GM23338 (cell line): ENCODE measurements around the gene ADAM17. TPM values are rescaled to one million over a fixed set of nuclear protein-coding genes. Genes with fewer than 3 reads are reported as not detected.

Experiments used
- ATAC-seq: fragments of 200-7000 bp; cut with Tn5 transposase; 3 replicates; pipeline ENCODE4 v1.9.1; 2020
- DNase-seq: peaks from one replicate; pipeline ENCODE4 v3.0.0-alpha.2; 2015; ENCODE audit warnings: low spot score
- H2AFZ ChIP-seq: fragments of 200-600 bp; sonication (generic); 2 replicates; pipeline ENCODE4 v1.8.0; 2016; ENCODE audit warnings: antibody characterized with exemption, mild to moderate bottlenecking, moderate library complexity
- H3F3A ChIP-seq: fragments of 200-600 bp; sonication (generic); replicated peaks from 2 replicates; pipeline ENCODE4 v1.8.0; 2017; ENCODE audit warnings: antibody characterized with exemption, mixed run types, low read depth
- H3K27ac ChIP-seq: fragments of 200-600 bp; sonication (generic); 2 replicates; pipeline ENCODE4 v1.6.1; 2016; ENCODE audit warnings: low read depth
- H3K27me3 ChIP-seq: fragments of 200-600 bp; sonication (generic); 2 replicates; pipeline ENCODE4 v1.8.0; 2016; ENCODE audit warnings: mild to moderate bottlenecking, mixed run types, moderate library complexity; ENCODE audit not compliant: insufficient read depth
- H3K36me3 ChIP-seq: fragments of 200-600 bp; sonication (generic); 2 replicates; pipeline ENCODE4 v1.8.0; 2016; ENCODE audit warnings: mild to moderate bottlenecking; ENCODE audit not compliant: insufficient read depth
- H3K4me1 ChIP-seq: fragments of 200-600 bp; sonication (generic); 2 replicates; pipeline ENCODE4 v1.8.0; 2016; ENCODE audit warnings: mild to moderate bottlenecking, moderate library complexity; ENCODE audit not compliant: insufficient read depth
- H3K4me2 ChIP-seq: fragments of 200-600 bp; sonication (generic); 2 replicates; pipeline ENCODE4 v1.7.1; 2017; ENCODE audit warnings: mixed run types
- H3K4me3 ChIP-seq: fragments of 200-600 bp; sonication (generic); 2 replicates; pipeline ENCODE4 v1.6.1; 2016; ENCODE audit warnings: mixed run types
- H3K79me2 ChIP-seq: fragments of 200-600 bp; sonication (generic); replicated peaks from 2 replicates; pipeline ENCODE4 v1.8.0; 2017; ENCODE audit warnings: mild to moderate bottlenecking; ENCODE audit not compliant: insufficient read depth
- H3K9me2 ChIP-seq: fragments of 200-600 bp; sonication (generic); 2 replicates; pipeline ENCODE4 v1.8.0; 2017; ENCODE audit not compliant: insufficient read depth
- H4K20me1 ChIP-seq: fragments of 200-600 bp; sonication (generic); replicated peaks from 2 replicates; pipeline ENCODE4 v1.8.0; 2017; ENCODE audit warnings: mild to moderate bottlenecking; ENCODE audit not compliant: insufficient read depth
- H3K27ac Mint-ChIP-seq: 2 replicates; pipeline ENCODE4 v1.8.0; 2020; ENCODE audit warnings: inconsistent platforms, mild to moderate bottlenecking, moderate library complexity, mixed read lengths
- H3K27me3 Mint-ChIP-seq: 3 replicates; pipeline ENCODE4 v1.8.0; 2022; ENCODE audit warnings: low read depth, mild to moderate bottlenecking, moderate library complexity, mixed read lengths, inconsistent platforms; ENCODE audit not compliant: insufficient read depth, poor library complexity
- H3K36me3 Mint-ChIP-seq: 3 replicates; pipeline ENCODE4 v1.8.0; 2021; ENCODE audit warnings: low read depth, mild to moderate bottlenecking, inconsistent platforms, moderate library complexity, mixed read lengths
- H3K4me1 Mint-ChIP-seq: 3 replicates; pipeline ENCODE4 v1.8.0; 2020; ENCODE audit warnings: mild to moderate bottlenecking, inconsistent platforms, mixed read lengths
- H3K4me3 Mint-ChIP-seq: 3 replicates; pipeline ENCODE4 v1.8.0; 2021; ENCODE audit warnings: moderate library complexity, mild to moderate bottlenecking, inconsistent platforms, mixed read lengths
- H3K9me3 Mint-ChIP-seq: 3 replicates; pipeline ENCODE4 v1.8.0; 2020; ENCODE audit warnings: moderate library complexity, mild to moderate bottlenecking, inconsistent platforms, mixed read lengths
- CREB1 ChIP-seq: fragments of 250-450 bp; sonication (Bioruptor Pico); IDR thresholded peaks from 2 replicates; pipeline ENCODE4 v1.5.0; 2020; ENCODE audit warnings: low read depth, mild to moderate bottlenecking, moderate library complexity
- CTCF ChIP-seq, 2 experiments: fragments of 200-600 bp in 1 of 2; sonication (generic) in 1 of 2; conservative IDR thresholded peaks; 2 replicates each; pipeline versions ENCODE4 v1.5.1 to v1.6.1; 2016 to 2017; ENCODE audit warnings: antibody characterized with exemption in 2 of 2, low read depth in 2 of 2, mild to moderate bottlenecking in 2 of 2, moderate library complexity in 1 of 2
- EZH2 ChIP-seq: fragments of 200-600 bp; sonication (generic); IDR thresholded peaks from one replicate; pipeline ENCODE4 v1.8.0; 2017; ENCODE audit warnings: antibody characterized with exemption, mild to moderate bottlenecking, low read depth; ENCODE audit not compliant: unreplicated experiment
- EZH2phosphoT487 ChIP-seq: fragments of 200-600 bp; sonication (generic); IDR thresholded peaks from one replicate; pipeline ENCODE4 v1.8.1; 2018; ENCODE audit warnings: antibody characterized with exemption; ENCODE audit not compliant: unreplicated experiment
- JUNB ChIP-seq: IDR thresholded peaks from one replicate; pipeline ENCODE4 v1.6.1; 2016; ENCODE audit warnings: antibody characterized with exemption; ENCODE audit not compliant: unreplicated experiment
- NANOG ChIP-seq: IDR thresholded peaks from 2 replicates; pipeline ENCODE4 v1.6.1; 2016; ENCODE audit warnings: antibody characterized with exemption, borderline replicate concordance
- POLR2AphosphoS5 ChIP-seq: IDR thresholded peaks from 2 replicates; pipeline ENCODE4 v1.6.1; 2016; ENCODE audit warnings: antibody characterized with exemption, low read depth
- REST ChIP-seq: IDR thresholded peaks from one replicate; pipeline ENCODE4 v1.6.1; 2018; ENCODE audit warnings: antibody characterized with exemption; ENCODE audit not compliant: unreplicated experiment
- STAT1 ChIP-seq: IDR thresholded peaks from one replicate; pipeline ENCODE4 v1.6.1; 2016; ENCODE audit warnings: antibody characterized with exemption; ENCODE audit not compliant: unreplicated experiment
- ZNF114 ChIP-seq: fragments of 250-450 bp; sonication (Bioruptor Pico); IDR thresholded peaks from 2 replicates; pipeline ENCODE4 v1.5.0; 2020; ENCODE audit warnings: mild to moderate bottlenecking, moderate library complexity
- ZNF331 ChIP-seq: fragments of 250-450 bp; sonication (Bioruptor Pico); IDR thresholded peaks from 2 replicates; pipeline ENCODE4 v1.5.0; 2020; ENCODE audit warnings: low read depth, mild to moderate bottlenecking, moderate library complexity
- polyA plus RNA-seq: library from polyadenylated mRNA; unstranded; fragments of >200 nt; fragmentation: Nextera tagmentation; extraction: Ambion mirVana; gene quantifications from 2 replicates; pipeline ENCODE4 v1.2.1, GENCODE V29; 2016
- total RNA-seq: library from RNA; depleted of rRNA; stranded (reverse); fragments of >200 nt; shearing (Covaris generic); gene quantifications from 2 replicates; pipeline ENCODE4 v1.2.3, GENCODE V29; 2014
- TF ChIP-seq, protein P1 (sequence below): IDR thresholded peaks from 2 replicates; pipeline ENCODE4 v1.6.1; 2016; ENCODE audit warnings: antibody characterized with exemption
- TF ChIP-seq, protein P2 (sequence below): fragments of 250-450 bp; sonication (Bioruptor Pico); IDR thresholded peaks from 2 replicates; pipeline ENCODE4 v1.5.0; 2020; ENCODE audit warnings: mild to moderate bottlenecking, moderate library complexity

ADAM17 gene
- total and polyA plus RNA-seq, 2 experiments from 2014 or later: 8.3 to 23.5 TPM

- no peak for ATAC-seq
- H3K9me2 ChIP-seq: no peaks in the 10 kb centered on the region
- H3F3A ChIP-seq: no peaks in the 10 kb centered on the region
- H4K20me1 ChIP-seq: peaks cover 5% of the 10 kb centered on the region; the same call in 1 of the 2 replicates
- H3K36me3 Mint-ChIP-seq: peaks cover 39% of the 10 kb centered on the region
- TF ChIP-seq STAT1: no peak
- TF ChIP-seq JUNB: no peak
- TF ChIP-seq, protein P1, sequence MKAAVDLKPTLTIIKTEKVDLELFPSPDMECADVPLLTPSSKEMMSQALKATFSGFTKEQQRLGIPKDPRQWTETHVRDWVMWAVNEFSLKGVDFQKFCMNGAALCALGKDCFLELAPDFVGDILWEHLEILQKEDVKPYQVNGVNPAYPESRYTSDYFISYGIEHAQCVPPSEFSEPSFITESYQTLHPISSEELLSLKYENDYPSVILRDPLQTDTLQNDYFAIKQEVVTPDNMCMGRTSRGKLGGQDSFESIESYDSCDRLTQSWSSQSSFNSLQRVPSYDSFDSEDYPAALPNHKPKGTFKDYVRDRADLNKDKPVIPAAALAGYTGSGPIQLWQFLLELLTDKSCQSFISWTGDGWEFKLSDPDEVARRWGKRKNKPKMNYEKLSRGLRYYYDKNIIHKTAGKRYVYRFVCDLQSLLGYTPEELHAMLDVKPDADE: no peak
- TF ChIP-seq REST: no peak
- TF ChIP-seq POLR2AphosphoS5: no peak
- TF ChIP-seq ZNF331: no peak
- TF ChIP-seq EZH2phosphoT487: no peak
- no peak for TF ChIP-seq ZNF114 (CRISPR knock-in tag)
- TF ChIP-seq EZH2: no peak
- TF ChIP-seq, protein P2, sequence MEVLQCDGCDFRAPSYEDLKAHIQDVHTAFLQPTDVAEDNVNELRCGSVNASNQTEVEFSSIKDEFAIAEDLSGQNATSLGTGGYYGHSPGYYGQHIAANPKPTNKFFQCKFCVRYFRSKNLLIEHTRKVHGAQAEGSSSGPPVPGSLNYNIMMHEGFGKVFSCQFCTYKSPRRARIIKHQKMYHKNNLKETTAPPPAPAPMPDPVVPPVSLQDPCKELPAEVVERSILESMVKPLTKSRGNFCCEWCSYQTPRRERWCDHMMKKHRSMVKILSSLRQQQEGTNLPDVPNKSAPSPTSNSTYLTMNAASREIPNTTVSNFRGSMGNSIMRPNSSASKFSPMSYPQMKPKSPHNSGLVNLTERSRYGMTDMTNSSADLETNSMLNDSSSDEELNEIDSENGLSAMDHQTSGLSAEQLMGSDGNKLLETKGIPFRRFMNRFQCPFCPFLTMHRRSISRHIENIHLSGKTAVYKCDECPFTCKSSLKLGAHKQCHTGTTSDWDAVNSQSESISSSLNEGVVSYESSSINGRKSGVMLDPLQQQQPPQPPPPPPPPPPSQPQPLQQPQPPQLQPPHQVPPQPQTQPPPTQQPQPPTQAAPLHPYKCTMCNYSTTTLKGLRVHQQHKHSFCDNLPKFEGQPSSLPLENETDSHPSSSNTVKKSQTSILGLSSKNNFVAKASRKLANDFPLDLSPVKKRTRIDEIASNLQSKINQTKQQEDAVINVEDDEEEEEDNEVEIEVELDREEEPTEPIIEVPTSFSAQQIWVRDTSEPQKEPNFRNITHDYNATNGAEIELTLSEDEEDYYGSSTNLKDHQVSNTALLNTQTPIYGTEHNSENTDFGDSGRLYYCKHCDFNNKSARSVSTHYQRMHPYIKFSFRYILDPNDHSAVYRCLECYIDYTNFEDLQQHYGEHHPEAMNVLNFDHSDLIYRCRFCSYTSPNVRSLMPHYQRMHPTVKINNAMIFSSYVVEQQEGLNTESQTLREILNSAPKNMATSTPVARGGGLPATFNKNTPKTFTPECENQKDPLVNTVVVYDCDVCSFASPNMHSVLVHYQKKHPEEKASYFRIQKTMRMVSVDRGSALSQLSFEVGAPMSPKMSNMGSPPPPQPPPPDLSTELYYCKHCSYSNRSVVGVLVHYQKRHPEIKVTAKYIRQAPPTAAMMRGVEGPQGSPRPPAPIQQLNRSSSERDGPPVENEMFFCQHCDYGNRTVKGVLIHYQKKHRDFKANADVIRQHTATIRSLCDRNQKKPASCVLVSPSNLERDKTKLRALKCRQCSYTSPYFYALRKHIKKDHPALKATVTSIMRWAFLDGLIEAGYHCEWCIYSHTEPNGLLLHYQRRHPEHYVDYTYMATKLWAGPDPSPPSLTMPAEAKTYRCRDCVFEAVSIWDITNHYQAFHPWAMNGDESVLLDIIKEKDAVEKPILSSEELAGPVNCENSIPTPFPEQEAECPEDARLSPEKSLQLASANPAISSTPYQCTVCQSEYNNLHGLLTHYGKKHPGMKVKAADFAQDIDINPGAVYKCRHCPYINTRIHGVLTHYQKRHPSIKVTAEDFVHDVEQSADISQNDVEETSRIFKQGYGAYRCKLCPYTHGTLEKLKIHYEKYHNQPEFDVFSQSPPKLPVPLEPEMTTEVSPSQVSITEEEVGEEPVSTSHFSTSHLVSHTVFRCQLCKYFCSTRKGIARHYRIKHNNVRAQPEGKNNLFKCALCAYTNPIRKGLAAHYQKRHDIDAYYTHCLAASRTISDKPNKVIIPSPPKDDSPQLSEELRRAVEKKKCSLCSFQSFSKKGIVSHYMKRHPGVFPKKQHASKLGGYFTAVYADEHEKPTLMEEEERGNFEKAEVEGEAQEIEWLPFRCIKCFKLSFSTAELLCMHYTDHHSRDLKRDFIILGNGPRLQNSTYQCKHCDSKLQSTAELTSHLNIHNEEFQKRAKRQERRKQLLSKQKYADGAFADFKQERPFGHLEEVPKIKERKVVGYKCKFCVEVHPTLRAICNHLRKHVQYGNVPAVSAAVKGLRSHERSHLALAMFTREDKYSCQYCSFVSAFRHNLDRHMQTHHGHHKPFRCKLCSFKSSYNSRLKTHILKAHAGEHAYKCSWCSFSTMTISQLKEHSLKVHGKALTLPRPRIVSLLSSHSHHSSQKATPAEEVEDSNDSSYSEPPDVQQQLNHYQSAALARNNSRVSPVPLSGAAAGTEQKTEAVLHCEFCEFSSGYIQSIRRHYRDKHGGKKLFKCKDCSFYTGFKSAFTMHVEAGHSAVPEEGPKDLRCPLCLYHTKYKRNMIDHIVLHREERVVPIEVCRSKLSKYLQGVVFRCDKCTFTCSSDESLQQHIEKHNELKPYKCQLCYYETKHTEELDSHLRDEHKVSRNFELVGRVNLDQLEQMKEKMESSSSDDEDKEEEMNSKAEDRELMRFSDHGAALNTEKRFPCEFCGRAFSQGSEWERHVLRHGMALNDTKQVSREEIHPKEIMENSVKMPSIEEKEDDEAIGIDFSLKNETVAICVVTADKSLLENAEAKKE (CRISPR knock-in tag): no peak
- no peak for TF ChIP-seq CREB1 (CRISPR knock-in tag)
- TF ChIP-seq NANOG: no peak
- no peak for TF ChIP-seq CTCF (conservative IDR thresholded peaks at IDR 0.05; ENCODE audit: low read depth in 2 of 2)
- no peaks in the 10 kb centered on the region for H3K79me2 ChIP-seq
- no peak overlapping the region for H3K27ac ChIP-seq
- H3K9me3 Mint-ChIP-seq: no peaks in the 10 kb centered on the region
- H3K4me1 Mint-ChIP-seq: no peaks in the 10 kb centered on the region
- H3K36me3 ChIP-seq: peaks cover 7% of the 10 kb centered on the region
- no peak overlapping the region for H3K4me2 ChIP-seq
- H3K4me3 ChIP-seq: no peak overlapping the region
- H3K4me1 ChIP-seq: no peaks in the 10 kb centered on the region
- no peak overlapping the region for H3K27ac Mint-ChIP-seq
- no peak overlapping the region for H3K4me3 Mint-ChIP-seq
- no peaks in the 10 kb centered on the region for H3K27me3 ChIP-seq
- no peak for DNase-seq
- H2AFZ ChIP-seq: no peak overlapping the region
- no peaks in the 10 kb centered on the region for H3K27me3 Mint-ChIP-seq
These were observed 90.5 kb downstream of the ADAM17 start for GRCh38 chr2:9465170-9465569.
